K562 (cell line): ENCODE results near the gene GAPT. TPM values are rescaled to one million over a fixed set of nuclear protein-coding genes. Genes with fewer than 3 reads are reported as not detected.

ENCODE experiments used
- ETV6 ChIP-seq, 3 experiments: fragments of 150-350 bp in 1 of 3; sonication (generic) in 1 of 3; formaldehyde crosslinking in 1 of 3; IDR thresholded peaks; 2 replicates each; pipeline versions ENCODE4 v1.6.1 to v1.8.0; 2014 to 2022; ENCODE audit warnings: borderline replicate concordance in 2 of 3, low read depth in 2 of 3, antibody characterized with exemption in 1 of 3, low read length in 1 of 3, mild to moderate bottlenecking in 1 of 3, missing genetic modification reagents in 1 of 3
- SMAD1 ChIP-seq: fragments of 150-350 bp; IDR thresholded peaks from 2 replicates; pipeline ENCODE4 v1.6.1; 2014; ENCODE audit warnings: low read length, low read depth; ENCODE audit not compliant: partially characterized antibody
- SOX6 ChIP-seq: fragments of 450-650 bp; IDR thresholded peaks from 2 replicates; pipeline ENCODE4 v1.6.1; 2014; ENCODE audit warnings: mild to moderate bottlenecking
- XRCC4 ChIP-seq: IDR thresholded peaks from one replicate; pipeline ENCODE4 v1.6.1; 2011; ENCODE audit not compliant: insufficient read depth, insufficient read length; ENCODE audit errors: extremely low read depth
- polyA plus RNA-seq, 8 experiments: library from polyadenylated mRNA; depleted of rRNA in 4 of 8; stranded (reverse) in 5 of 8; unstranded in 3 of 8; fragments of >200 nt; fragmentation: Nextera tagmentation in 2 of 8; fragmentation: Illumina TruSeq in 1 of 8; extraction: Ambion mirVana in 2 of 8; extraction: Trizol in 1 of 8; gene quantifications; 2 replicates each; pipeline versions ENCODE4 v1.2.1 to v1.2.3, GENCODE V29; 2011 to 2014; ENCODE audit warnings: inconsistent platforms in 1 of 8, missing spikeins in 1 of 8
- total RNA-seq, 7 experiments: library from RNA; depleted of rRNA in 6 of 7; stranded (reverse); fragments of >200 nt in 6 of 7; fragmentation: Illumina TruSeq in 2 of 7; extraction: Trizol in 2 of 7; gene quantifications; 2 replicates each; pipeline versions ENCODE4 v1.2.1 to v1.2.3, GENCODE V29; 2011 to 2021; ENCODE audit warnings: low replicate concordance in 1 of 7
- TF ChIP-seq, protein P1 (sequence below), 2 experiments: fragments of 450-650 bp; formaldehyde crosslinking in 1 of 2; IDR thresholded peaks; 2 replicates each; pipeline versions ENCODE4 v1.4.0 to v1.6.1; 2014 to 2020; ENCODE audit warnings: mild to moderate bottlenecking in 2 of 2, borderline replicate concordance in 1 of 2, low read depth in 1 of 2
- TF ChIP-seq, protein P2 (sequence below): fragments of 250-450 bp; sonication (Bioruptor Pico); IDR thresholded peaks from 2 replicates; pipeline ENCODE4 v1.4.0; 2020; ENCODE audit warnings: mild to moderate bottlenecking, moderate library complexity, borderline replicate concordance
- TF ChIP-seq, protein P3 (sequence below): fragments of 200-800 bp; sonication (Bioruptor generic); IDR thresholded peaks from 2 replicates; pipeline ENCODE4 v1.6.1; 2016; ENCODE audit warnings: missing genetic modification characterization, missing compliant biosample characterization

Gene GAPT
- total and polyA plus RNA-seq, 9 of the 15 experiments (the other 6 are each of a cell fraction or from before 2014, with no cell fraction given) = not detected

DNA sequence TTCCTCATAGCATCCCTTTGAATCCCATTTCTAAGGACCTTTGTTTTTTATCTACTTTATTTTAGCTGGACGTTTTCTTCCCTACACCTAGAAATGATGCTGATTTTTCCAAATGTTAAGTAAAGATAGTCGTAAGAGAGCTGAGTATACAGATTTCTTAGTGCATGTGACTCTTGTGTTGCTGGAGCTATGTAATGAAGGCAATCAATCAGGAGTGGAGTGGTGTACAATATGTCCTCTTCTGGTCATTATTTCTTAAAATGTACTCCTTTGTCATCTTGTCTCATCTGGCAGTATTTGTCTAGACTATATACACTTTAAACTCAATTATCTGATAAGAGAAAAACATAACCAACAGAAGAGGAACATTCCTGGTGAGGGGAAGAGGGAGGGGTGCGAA lies 13.5 kb downstream of the GAPT start (continued):
- TF ChIP-seq, protein P1, sequence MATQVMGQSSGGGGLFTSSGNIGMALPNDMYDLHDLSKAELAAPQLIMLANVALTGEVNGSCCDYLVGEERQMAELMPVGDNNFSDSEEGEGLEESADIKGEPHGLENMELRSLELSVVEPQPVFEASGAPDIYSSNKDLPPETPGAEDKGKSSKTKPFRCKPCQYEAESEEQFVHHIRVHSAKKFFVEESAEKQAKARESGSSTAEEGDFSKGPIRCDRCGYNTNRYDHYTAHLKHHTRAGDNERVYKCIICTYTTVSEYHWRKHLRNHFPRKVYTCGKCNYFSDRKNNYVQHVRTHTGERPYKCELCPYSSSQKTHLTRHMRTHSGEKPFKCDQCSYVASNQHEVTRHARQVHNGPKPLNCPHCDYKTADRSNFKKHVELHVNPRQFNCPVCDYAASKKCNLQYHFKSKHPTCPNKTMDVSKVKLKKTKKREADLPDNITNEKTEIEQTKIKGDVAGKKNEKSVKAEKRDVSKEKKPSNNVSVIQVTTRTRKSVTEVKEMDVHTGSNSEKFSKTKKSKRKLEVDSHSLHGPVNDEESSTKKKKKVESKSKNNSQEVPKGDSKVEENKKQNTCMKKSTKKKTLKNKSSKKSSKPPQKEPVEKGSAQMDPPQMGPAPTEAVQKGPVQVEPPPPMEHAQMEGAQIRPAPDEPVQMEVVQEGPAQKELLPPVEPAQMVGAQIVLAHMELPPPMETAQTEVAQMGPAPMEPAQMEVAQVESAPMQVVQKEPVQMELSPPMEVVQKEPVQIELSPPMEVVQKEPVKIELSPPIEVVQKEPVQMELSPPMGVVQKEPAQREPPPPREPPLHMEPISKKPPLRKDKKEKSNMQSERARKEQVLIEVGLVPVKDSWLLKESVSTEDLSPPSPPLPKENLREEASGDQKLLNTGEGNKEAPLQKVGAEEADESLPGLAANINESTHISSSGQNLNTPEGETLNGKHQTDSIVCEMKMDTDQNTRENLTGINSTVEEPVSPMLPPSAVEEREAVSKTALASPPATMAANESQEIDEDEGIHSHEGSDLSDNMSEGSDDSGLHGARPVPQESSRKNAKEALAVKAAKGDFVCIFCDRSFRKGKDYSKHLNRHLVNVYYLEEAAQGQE (IDR thresholded peaks at IDR 0.05; ENCODE audit: borderline replicate concordance) = no peak
- TF ChIP-seq, protein P1 (CRISPR knock-in tag; IDR thresholded peaks at IDR 0.05; ENCODE audit: low read depth) = no peak
- no peak for TF ChIP-seq ETV6 (IDR thresholded peaks at IDR 0.05; ENCODE audit: borderline replicate concordance in 1 of 2, low read depth in 2 of 2, low read length in 1 of 2)
- TF ChIP-seq ETV6 (CRISPR knock-in tag; IDR thresholded peaks at IDR 0.05; ENCODE audit: borderline replicate concordance) = no peak
- TF ChIP-seq, protein P2, sequence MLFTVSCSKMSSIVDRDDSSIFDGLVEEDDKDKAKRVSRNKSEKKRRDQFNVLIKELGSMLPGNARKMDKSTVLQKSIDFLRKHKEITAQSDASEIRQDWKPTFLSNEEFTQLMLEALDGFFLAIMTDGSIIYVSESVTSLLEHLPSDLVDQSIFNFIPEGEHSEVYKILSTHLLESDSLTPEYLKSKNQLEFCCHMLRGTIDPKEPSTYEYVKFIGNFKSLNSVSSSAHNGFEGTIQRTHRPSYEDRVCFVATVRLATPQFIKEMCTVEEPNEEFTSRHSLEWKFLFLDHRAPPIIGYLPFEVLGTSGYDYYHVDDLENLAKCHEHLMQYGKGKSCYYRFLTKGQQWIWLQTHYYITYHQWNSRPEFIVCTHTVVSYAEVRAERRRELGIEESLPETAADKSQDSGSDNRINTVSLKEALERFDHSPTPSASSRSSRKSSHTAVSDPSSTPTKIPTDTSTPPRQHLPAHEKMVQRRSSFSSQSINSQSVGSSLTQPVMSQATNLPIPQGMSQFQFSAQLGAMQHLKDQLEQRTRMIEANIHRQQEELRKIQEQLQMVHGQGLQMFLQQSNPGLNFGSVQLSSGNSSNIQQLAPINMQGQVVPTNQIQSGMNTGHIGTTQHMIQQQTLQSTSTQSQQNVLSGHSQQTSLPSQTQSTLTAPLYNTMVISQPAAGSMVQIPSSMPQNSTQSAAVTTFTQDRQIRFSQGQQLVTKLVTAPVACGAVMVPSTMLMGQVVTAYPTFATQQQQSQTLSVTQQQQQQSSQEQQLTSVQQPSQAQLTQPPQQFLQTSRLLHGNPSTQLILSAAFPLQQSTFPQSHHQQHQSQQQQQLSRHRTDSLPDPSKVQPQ (CRISPR knock-in tag) = no peak
- TF ChIP-seq SOX6 = no peak
- TF ChIP-seq XRCC4 = no peak
- TF ChIP-seq, protein P3, sequence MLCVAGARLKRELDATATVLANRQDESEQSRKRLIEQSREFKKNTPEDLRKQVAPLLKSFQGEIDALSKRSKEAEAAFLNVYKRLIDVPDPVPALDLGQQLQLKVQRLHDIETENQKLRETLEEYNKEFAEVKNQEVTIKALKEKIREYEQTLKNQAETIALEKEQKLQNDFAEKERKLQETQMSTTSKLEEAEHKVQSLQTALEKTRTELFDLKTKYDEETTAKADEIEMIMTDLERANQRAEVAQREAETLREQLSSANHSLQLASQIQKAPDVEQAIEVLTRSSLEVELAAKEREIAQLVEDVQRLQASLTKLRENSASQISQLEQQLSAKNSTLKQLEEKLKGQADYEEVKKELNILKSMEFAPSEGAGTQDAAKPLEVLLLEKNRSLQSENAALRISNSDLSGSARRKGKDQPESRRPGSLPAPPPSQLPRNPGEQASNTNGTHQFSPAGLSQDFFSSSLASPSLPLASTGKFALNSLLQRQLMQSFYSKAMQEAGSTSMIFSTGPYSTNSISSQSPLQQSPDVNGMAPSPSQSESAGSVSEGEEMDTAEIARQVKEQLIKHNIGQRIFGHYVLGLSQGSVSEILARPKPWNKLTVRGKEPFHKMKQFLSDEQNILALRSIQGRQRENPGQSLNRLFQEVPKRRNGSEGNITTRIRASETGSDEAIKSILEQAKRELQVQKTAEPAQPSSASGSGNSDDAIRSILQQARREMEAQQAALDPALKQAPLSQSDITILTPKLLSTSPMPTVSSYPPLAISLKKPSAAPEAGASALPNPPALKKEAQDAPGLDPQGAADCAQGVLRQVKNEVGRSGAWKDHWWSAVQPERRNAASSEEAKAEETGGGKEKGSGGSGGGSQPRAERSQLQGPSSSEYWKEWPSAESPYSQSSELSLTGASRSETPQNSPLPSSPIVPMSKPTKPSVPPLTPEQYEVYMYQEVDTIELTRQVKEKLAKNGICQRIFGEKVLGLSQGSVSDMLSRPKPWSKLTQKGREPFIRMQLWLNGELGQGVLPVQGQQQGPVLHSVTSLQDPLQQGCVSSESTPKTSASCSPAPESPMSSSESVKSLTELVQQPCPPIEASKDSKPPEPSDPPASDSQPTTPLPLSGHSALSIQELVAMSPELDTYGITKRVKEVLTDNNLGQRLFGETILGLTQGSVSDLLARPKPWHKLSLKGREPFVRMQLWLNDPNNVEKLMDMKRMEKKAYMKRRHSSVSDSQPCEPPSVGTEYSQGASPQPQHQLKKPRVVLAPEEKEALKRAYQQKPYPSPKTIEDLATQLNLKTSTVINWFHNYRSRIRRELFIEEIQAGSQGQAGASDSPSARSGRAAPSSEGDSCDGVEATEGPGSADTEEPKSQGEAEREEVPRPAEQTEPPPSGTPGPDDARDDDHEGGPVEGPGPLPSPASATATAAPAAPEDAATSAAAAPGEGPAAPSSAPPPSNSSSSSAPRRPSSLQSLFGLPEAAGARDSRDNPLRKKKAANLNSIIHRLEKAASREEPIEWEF (CRISPR knock-in tag) = no peak
- no peak for TF ChIP-seq SMAD1
